IMR-90 (cell line): ENCODE results near the gene SNX22. TPM values are rescaled to one million over a fixed set of nuclear protein-coding genes. Genes with fewer than 3 reads are reported as not detected.

Experiments used
- ATAC-seq: fragments of 200-7000 bp; cut with Tn5 transposase; 2 replicates; pipeline ENCODE4 v1.9.1; 2020; ENCODE audit warnings: low read depth, mild to moderate bottlenecking, moderate library complexity
- BruUV-seq: library from RNA; stranded (reverse); fragments of 400-500 nt; replicated peaks from 2 replicates; lab custom pipeline; 2021; lab: Mats Ljungman, UMichigan
- CTCF ChIA-PET: fragments of 300-600 bp; formaldehyde crosslinking; extraction: SDS; loops from one replicate; lab custom pipeline; 2021; ENCODE audit warnings: antibody characterized with exemption; lab: Yijun Ruan, JAX
- POLR2A ChIA-PET: fragments of 300-600 bp; sonication (Branson Sonifier 250); formaldehyde crosslinking; loops from one replicate; lab custom pipeline; 2022; ENCODE audit warnings: antibody characterized with exemption; ENCODE audit not compliant: unreplicated experiment; lab: Charles Lee
- DNase-seq: peaks from one replicate; pipeline ENCODE4 v3.0.0; 2013
- H2AFZ ChIP-seq: replicated peaks from 2 replicates; pipeline ENCODE3; 2013; ENCODE audit warnings: low read length, mild to moderate bottlenecking; ENCODE audit not compliant: poor library complexity
- H2AK5ac ChIP-seq: 2 replicates; pipeline ENCODE4 v1.6.1; 2013; ENCODE audit warnings: low read depth, low read length, inconsistent platforms
- H2AK9ac ChIP-seq: replicated peaks from 2 replicates; pipeline ENCODE3; 2013; ENCODE audit warnings: mild to moderate bottlenecking, low read depth, low read length, moderate library complexity; ENCODE audit not compliant: poor library complexity
- H2BK120ac ChIP-seq: 2 replicates; pipeline ENCODE4 v1.6.1; 2013; ENCODE audit warnings: low read depth, low read length, inconsistent platforms
- H2BK15ac ChIP-seq: 3 replicates; pipeline ENCODE4 v1.6.1; 2013; ENCODE audit warnings: low read depth, low read length, inconsistent platforms
- H2BK20ac ChIP-seq: 2 replicates; pipeline ENCODE4 v1.6.1; 2013; ENCODE audit warnings: low read depth, mild to moderate bottlenecking, inconsistent platforms, low read length, moderate library complexity
- H2BK5ac ChIP-seq: 2 replicates; pipeline ENCODE4 v1.6.1; 2013; ENCODE audit warnings: mild to moderate bottlenecking, low read depth, low read length, inconsistent platforms; ENCODE audit not compliant: poor library complexity, severe bottlenecking
- H3K14ac ChIP-seq: replicated peaks from 2 replicates; pipeline ENCODE4 v1.6.1; 2013; ENCODE audit warnings: low read depth, low read length, inconsistent platforms
- H3K18ac ChIP-seq: 2 replicates; pipeline ENCODE4 v1.6.1; 2013; ENCODE audit warnings: low read depth, low read length, control low read depth
- H3K23ac ChIP-seq: 2 replicates; pipeline ENCODE4 v1.6.1; 2013; ENCODE audit warnings: low read depth, low read length, inconsistent platforms
- H3K27ac ChIP-seq: 2 replicates; pipeline ENCODE4 v1.5.1; 2013; ENCODE audit warnings: mild to moderate bottlenecking, control low read depth, low read length; ENCODE audit not compliant: insufficient read depth
- H3K27me3 ChIP-seq: 2 replicates; pipeline ENCODE4 v1.6.1; 2013; ENCODE audit warnings: low read length; ENCODE audit not compliant: control insufficient read depth, insufficient read depth
- H3K36me3 ChIP-seq: 2 replicates; pipeline ENCODE4 v1.6.1; 2013; ENCODE audit warnings: low read length, mixed read lengths; ENCODE audit not compliant: control insufficient read depth, insufficient read depth
- H3K4ac ChIP-seq: 2 replicates; pipeline ENCODE4 v1.6.1; 2013; ENCODE audit warnings: low read depth, low read length, inconsistent platforms
- H3K4me1 ChIP-seq: 2 replicates; pipeline ENCODE4 v1.6.1; 2013; ENCODE audit warnings: low read length, mixed read lengths; ENCODE audit not compliant: control insufficient read depth, insufficient read depth
- H3K4me2 ChIP-seq: 2 replicates; pipeline ENCODE4 v1.6.1; 2013; ENCODE audit warnings: low read depth, mild to moderate bottlenecking, control low read depth, low read length, moderate library complexity
- H3K4me3 ChIP-seq: 2 replicates; pipeline ENCODE4 v1.5.1; 2013; ENCODE audit warnings: low read depth, mild to moderate bottlenecking, control low read depth, low read length, moderate library complexity; ENCODE audit not compliant: insufficient read depth
- H3K56ac ChIP-seq: 2 replicates; pipeline ENCODE4 v1.6.1; 2013; ENCODE audit warnings: low read length, inconsistent platforms; ENCODE audit not compliant: insufficient read depth; ENCODE audit errors: extremely low read depth
- H3K79me1 ChIP-seq, 2 experiments: 2 replicates each; pipeline ENCODE4 v1.6.1; 2013; ENCODE audit warnings: low read length in 2 of 2, inconsistent platforms in 1 of 2, low read depth in 1 of 2
- H3K9ac ChIP-seq: 2 replicates; pipeline ENCODE4 v1.6.1; 2013; ENCODE audit warnings: low read depth, low read length, control low read depth
- H3K9me1 ChIP-seq: 2 replicates; pipeline ENCODE4 v1.6.1; 2013; ENCODE audit warnings: low read length, inconsistent platforms; ENCODE audit not compliant: insufficient read depth
- H3K9me3 ChIP-seq: 2 replicates; pipeline ENCODE4 v1.6.1; 2013; ENCODE audit warnings: low read length; ENCODE audit not compliant: control insufficient read depth, insufficient read depth
- H4K20me1 ChIP-seq: 2 replicates; pipeline ENCODE4 v1.6.1; 2013; ENCODE audit warnings: low read length, inconsistent platforms; ENCODE audit not compliant: insufficient read depth
- H4K5ac ChIP-seq: 2 replicates; pipeline ENCODE4 v1.6.1; 2013; ENCODE audit warnings: mild to moderate bottlenecking, low read depth, low read length, control low read depth
- H4K8ac ChIP-seq, 2 experiments: 2 replicates each; pipeline ENCODE4 v1.6.1; 2013; ENCODE audit warnings: low read depth in 2 of 2, low read length in 2 of 2, control low read depth in 1 of 2, inconsistent platforms in 1 of 2
- H4K91ac ChIP-seq: 2 replicates; pipeline ENCODE4 v1.6.1; 2013; ENCODE audit warnings: low read depth, low read length, inconsistent platforms; ENCODE audit not compliant: insufficient read depth
- BHLHE40 ChIP-seq: fragments of 150-350 bp; IDR thresholded peaks from 2 replicates; pipeline ENCODE4 v1.6.1; 2016; ENCODE audit warnings: mild to moderate bottlenecking, low read depth, low read length
- CHD1 ChIP-seq: IDR thresholded peaks from 2 replicates; pipeline ENCODE4 v1.6.1; 2012; ENCODE audit warnings: low read depth, low read length, improper control_type of control experiment
- SMC3 ChIP-seq: fragments of 150-350 bp; IDR thresholded peaks from 2 replicates; pipeline ENCODE4 v1.6.1; 2016; ENCODE audit warnings: low read depth, mild to moderate bottlenecking, antibody characterized with exemption, low read length, moderate library complexity
- WGBS, 2 experiments: methylation state at CpG; one replicate each; pipeline versions ENCODE4 v1.1.5 to v1.1.7; 2013; ENCODE audit warnings: missing lambda C conversion rate in 2 of 2; ENCODE audit not compliant: insufficient read length in 1 of 2; ENCODE audit errors: extremely low coverage in 2 of 2; 5-methylcytosine and 5-hydroxymethylcytosine counted together
- dilution Hi-C: fragments of 300-500 bp; cut with HindIII; formaldehyde crosslinking; loops from one replicate; pipeline ENCODE4 v1.14.3; 2018; ENCODE audit warnings: low sequenced_read_pairs; ENCODE audit not compliant: unreplicated experiment
- in situ Hi-C: fragments of 300-500 bp; cut with MboI; formaldehyde crosslinking; loops from 3 replicates; pipeline ENCODE4 v1.14.3; 2019; ENCODE audit warnings: low sequenced_read_pairs, inconsistent platforms, mixed read lengths
- intact Hi-C: fragments of 100-400 bp; cut with micrococcal nuclease; formaldehyde crosslinking; loops from 2 replicates; pipeline ENCODE4 v1.10.0; 2022
- polyA plus RNA-seq, 3 experiments: library from polyadenylated mRNA; depleted of rRNA; stranded (reverse); fragments of >200 nt; gene quantifications; 2 replicates each; pipeline ENCODE4 v1.2.3, GENCODE V29; 2012; ENCODE audit warnings: low replicate concordance in 1 of 3
- total RNA-seq: library from RNA; depleted of rRNA; stranded (reverse); fragments of >200 nt; gene quantifications from 2 replicates; pipeline ENCODE4 v1.2.3, GENCODE V29; 2012

Gene SNX22
- total and polyA plus RNA-seq, 2 of the 4 experiments (the other 2 are of a cell fraction) = 0.12 to 0.18 TPM

DNA sequence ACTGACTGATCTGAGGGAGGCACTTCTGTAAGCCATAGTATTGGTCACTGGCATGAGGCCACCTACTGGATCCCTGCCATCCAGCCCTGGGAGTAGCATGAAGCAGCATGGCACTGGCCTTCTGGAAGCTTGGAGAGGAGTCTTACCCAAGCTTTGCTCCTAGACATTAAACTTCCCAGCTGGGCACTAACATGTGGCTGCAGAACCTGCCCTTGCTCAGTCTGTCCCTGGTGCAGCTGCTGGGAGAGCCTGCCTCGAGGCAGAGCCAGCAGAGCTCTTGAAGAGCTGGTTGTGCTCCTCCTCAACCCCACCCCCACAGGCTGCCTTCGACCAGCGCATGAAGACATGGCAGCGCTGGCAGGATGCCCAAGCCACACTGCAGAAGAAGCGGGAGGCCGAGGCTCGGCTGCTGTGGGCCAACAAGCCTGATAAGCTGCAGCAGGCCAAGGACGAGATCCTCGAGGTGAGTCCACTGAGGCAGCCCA is 17.1 kb upstream of the SNX22 start:
- no peak overlapping the region for H3K23ac ChIP-seq
- H3K9ac ChIP-seq = no peak overlapping the region
- in situ Hi-C loops (no loop called here), dilution Hi-C loops (no loop called here), intact Hi-C loops (no loop called here)
- H3K4me1 ChIP-seq = no peaks in the 10 kb centered on the region; the same call in 1 of the 2 replicates
- DNase-seq (peak; percentile 44), ATAC-seq (peak; percentile 74)
- H4K5ac ChIP-seq = no peak overlapping the region
- H4K91ac ChIP-seq = no peak overlapping the region
- CTCF ChIA-PET = interaction anchor here (0.9 kb wide), 1 partner anchor 31 kb away, joined by 3 read pairs; no protein-coding TSS in a partner anchor
- H2BK5ac ChIP-seq = no peak overlapping the region
- H3K36me3 ChIP-seq = peaks cover 69% of the 10 kb centered on the region
- H2BK120ac ChIP-seq = no peak overlapping the region
- H2BK20ac ChIP-seq = no peak overlapping the region
- POLR2A ChIA-PET = no interaction called here
- no peak overlapping the region for H4K8ac ChIP-seq
- H3K4me3 ChIP-seq = no peak overlapping the region
- H3K27me3 ChIP-seq = no peaks in the 10 kb centered on the region
- no peak overlapping the region for H2BK15ac ChIP-seq
- no peak for TF ChIP-seq CHD1
- TF ChIP-seq BHLHE40 = no peak
- TF ChIP-seq SMC3 = no peak
- H3K79me1 ChIP-seq = peaks cover 5 to 27% of the 10 kb centered on the region in 2 experiments; a peak in 1 of 4 replicates
- no peak overlapping the region for H3K4me2 ChIP-seq
- no peak overlapping the region for H3K4ac ChIP-seq
- H3K9me3 ChIP-seq = no peaks in the 10 kb centered on the region
- H3K27ac ChIP-seq = no peak overlapping the region
- H3K18ac ChIP-seq = no peak overlapping the region
- H3K14ac ChIP-seq = no peak overlapping the region
- H3K9me1 ChIP-seq = peaks cover 26% of the 10 kb centered on the region
- 0 out of 2 replicates have a peak, but pooled peaks cover 5% of the 10 kb centered on the region for H4K20me1 ChIP-seq
- H2AK9ac ChIP-seq = peak overlapping the region; percentile 28
- no peak overlapping the region for H2AFZ ChIP-seq
- H3K56ac ChIP-seq = no peak overlapping the region
- no TSS peak for BruUV-seq
- WGBS, 2 experiments = 54% methylated on average over 5 of the region's 9 CpGs; no CpG with 5 or more reads in 1 of the 2 experiments
- no peak overlapping the region for H2AK5ac ChIP-seq
